Fibroblast of mammary gland (primary cell): ENCODE data around the gene CCDC93.

Experiments used
- DNase-seq: peaks from one replicate; pipeline ENCODE4 v3.0.0-alpha.2; 2010; ENCODE audit warnings: low read depth
- H3K4me3 ChIP-seq: 2 replicates; pipeline ENCODE4 v1.5.1; 2011; ENCODE audit warnings: low read depth, mild to moderate bottlenecking, low read length, moderate library complexity; ENCODE audit not compliant: control insufficient read depth
- TF ChIP-seq, protein P1 (sequence below): conservative IDR thresholded peaks from 2 replicates; pipeline ENCODE4 v1.5.1; 2011; ENCODE audit warnings: low read depth, low read length, inconsistent platforms; ENCODE audit not compliant: control insufficient read depth, insufficient read depth

Gene CCDC93

DNA sequence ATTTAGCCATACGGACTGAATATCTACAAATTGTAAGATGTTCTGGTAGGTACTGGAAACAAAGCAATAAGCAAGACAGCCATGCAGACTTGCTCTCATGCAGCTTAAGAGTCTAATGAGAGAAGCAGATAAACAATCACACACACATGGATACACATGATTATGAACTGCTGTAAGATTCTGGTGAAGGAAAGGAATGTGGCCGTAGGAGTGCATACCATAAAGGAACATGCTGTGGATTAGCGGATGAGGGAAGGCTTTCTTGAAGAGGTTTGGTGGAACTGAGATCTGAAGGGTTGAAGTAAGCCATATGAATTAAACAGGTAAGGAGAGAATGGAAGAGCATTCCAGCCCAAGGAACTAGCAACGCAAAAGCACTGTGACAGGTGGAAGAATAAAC lies 13.8 kb downstream of the CCDC93 start:
- DNase-seq = no peak
- H3K4me3 ChIP-seq = no peak overlapping the region
- TF ChIP-seq, protein P1, sequence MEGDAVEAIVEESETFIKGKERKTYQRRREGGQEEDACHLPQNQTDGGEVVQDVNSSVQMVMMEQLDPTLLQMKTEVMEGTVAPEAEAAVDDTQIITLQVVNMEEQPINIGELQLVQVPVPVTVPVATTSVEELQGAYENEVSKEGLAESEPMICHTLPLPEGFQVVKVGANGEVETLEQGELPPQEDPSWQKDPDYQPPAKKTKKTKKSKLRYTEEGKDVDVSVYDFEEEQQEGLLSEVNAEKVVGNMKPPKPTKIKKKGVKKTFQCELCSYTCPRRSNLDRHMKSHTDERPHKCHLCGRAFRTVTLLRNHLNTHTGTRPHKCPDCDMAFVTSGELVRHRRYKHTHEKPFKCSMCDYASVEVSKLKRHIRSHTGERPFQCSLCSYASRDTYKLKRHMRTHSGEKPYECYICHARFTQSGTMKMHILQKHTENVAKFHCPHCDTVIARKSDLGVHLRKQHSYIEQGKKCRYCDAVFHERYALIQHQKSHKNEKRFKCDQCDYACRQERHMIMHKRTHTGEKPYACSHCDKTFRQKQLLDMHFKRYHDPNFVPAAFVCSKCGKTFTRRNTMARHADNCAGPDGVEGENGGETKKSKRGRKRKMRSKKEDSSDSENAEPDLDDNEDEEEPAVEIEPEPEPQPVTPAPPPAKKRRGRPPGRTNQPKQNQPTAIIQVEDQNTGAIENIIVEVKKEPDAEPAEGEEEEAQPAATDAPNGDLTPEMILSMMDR = no peak

DNA sequence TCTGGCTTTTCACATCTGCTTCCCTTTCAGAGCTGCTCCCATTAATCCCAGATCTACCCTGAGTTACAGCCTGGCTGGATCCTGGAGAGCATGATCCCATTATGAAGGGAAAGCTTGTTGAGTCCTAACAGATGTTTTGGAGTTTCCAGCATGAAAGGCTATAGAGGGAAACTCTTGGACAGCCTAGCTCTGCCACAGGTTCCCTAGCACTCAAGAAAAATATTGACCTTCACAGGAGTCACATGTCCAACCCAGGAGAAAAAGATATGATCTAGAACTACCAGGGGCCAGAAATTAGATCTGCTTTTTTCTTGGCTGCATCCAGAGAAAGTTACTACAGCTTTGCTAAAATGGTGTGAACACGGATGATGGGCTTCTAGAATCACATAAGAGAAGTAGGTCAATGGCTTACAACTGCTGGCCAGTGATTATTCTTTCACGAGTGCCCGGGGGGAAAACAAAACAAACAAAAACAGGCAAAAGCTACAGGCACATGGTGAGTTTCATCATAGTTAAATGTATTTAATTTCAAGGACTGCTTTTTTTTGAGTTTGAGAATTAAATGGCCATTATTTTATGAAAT lies 15.9 kb downstream of the CCDC93 start:
- no peak overlapping the region for H3K4me3 ChIP-seq
- TF ChIP-seq, protein P1 = no peak
- no peak for DNase-seq

DNA sequence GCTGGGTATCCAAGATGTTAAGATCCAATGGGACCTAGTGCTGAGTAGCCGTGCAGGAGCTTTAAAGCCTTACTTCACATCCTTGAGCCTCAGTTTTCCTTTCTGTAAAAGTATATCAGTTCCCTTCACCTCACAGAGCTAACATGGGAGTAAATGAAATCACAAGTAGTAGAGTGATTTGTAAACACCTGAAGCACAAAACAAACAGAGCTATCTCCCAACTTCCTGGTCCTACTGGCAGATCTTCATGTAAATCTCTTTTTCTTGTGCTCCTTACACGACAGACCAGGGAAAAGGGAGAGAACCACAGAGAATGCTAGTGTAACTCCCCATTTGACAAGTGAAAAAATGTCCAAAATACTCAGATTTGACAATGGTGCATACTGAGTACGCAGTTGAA lies 17.3 kb downstream of the CCDC93 start:
- no peak overlapping the region for H3K4me3 ChIP-seq
- TF ChIP-seq, protein P1 = no peak
- DNase-seq = no peak

DNA sequence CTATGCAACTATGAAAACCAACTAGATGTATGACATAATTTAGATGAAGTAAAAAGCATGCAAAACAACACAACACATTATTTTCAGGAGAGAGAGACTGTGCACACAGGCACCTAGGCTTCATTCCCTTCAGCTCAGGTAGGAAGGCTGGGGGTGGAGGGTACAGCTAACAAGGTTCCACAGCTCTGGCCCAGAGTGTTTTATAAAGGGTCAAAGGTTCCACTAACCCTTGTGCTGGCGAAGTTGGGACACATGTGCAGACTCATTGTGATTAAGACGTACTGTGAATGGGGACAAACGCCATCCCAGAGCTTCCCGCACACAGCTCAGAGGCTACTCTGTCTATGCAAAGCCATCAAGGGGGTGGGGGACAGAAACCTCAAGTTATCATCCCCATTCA lies 19.1 kb downstream of the CCDC93 start:
- no peak for DNase-seq
- TF ChIP-seq, protein P1 = no peak

DNA sequence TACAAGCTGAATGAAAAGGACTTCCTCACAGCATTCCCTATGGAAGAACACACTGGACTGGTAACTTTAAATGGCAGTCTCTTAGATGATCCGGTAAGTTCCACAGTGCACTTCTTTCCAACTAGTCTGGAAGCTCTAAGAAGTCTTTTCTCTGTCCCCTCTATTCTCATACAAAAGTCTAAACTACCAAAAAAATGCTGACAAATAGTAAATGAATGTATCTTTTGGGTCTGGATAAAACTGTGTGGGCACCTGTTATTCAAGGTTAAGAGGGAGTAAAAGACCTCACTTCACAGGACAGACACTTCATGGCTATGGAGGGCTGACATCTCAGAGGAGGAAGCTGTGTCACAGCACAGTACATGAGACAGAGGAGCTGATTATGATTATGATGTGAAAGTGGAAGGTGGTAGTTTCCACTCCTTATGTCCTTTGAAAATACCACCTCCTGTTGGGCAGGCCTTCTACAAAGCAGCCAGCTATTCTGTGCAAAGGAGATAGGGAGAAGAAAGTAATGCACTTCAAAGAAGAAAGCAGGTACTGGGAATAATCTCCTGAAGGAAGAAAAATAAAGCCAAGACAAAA lies 23.9 kb downstream of the CCDC93 start:
- TF ChIP-seq, protein P1 = no peak
- H3K4me3 ChIP-seq = no peak overlapping the region
- DNase-seq = no peak

More for the DNA sequence above, 19.1 kb downstream of the CCDC93 start:
- H3K4me3 ChIP-seq = no peak overlapping the region

DNA sequence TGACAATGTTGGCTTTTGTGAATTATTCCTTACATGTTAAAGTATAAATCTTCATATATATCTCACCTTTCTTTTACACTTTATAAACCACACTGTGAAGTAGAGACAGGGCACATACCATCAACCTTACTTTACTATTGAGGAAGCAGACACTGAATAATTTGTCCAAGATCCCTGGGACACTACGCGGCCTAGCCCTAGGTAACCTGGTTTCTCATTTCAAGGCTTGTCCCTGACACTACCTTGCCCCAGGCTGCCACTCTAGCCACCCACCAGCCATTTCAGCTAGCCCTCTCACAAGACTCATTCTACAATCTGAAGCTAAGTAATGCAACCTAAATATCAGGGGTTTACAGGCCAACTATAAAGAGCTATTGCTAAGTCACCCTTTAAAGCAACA lies 26.7 kb downstream of the CCDC93 start:
- H3K4me3 ChIP-seq = no peak overlapping the region
- TF ChIP-seq, protein P1 = no peak
- no peak for DNase-seq

DNA sequence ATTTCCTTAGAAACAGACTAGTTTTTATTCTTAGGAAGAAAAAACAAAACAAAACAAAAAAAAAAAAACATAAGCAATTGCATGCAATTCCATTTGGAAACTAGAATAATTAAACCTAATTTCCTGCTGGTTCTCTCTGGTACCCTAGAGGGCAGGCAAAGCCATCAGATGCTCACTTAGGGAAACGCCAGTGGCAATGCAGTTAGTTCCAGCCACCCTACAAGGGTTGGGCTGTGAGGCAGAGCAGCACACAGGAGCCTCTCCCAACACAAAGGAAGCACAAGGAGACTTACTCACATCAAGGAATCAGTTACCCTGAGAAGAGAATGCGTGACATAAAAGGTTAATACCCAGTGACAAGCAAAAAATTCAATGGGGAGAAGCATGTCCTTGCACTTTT lies 28.8 kb downstream of the CCDC93 start:
- DNase-seq = no peak
- TF ChIP-seq, protein P1 = no peak
- no peak overlapping the region for H3K4me3 ChIP-seq
